AG10803 (cell line): ENCODE data around the gene ARID1A.
A peak's percentile ranks its signal among the peaks of the same experiment; 100 is the strongest.

ENCODE experiments used
- DNase-seq: peaks from one replicate; pipeline ENCODE4 v3.0.0; 2010; ENCODE audit warnings: low read depth
- H3K4me3 ChIP-seq: 2 replicates; pipeline ENCODE4 v1.5.1; 2011; ENCODE audit warnings: mild to moderate bottlenecking, low read length, control low read depth
- CTCF ChIP-seq: conservative IDR thresholded peaks from 2 replicates; pipeline ENCODE4 v1.5.1; 2011; ENCODE audit warnings: mild to moderate bottlenecking, low read length, control low read depth, inconsistent platforms

ARID1A gene

GRCh38 chr1:26694638-26695355 lies 1.0 kb upstream of the ARID1A start:
- H3K4me3 ChIP-seq: peak overlapping the region; percentile 75
- DNase-seq: no peak
- TF ChIP-seq CTCF: no peak

- DNase-seq: no peak
- TF ChIP-seq CTCF: no peak
- H3K4me3 ChIP-seq: peak overlapping the region; percentile 75
Observed at GRCh38 chr1:26696119-26696653, 371 bp downstream of the ARID1A start.

GRCh38 chr1:26696654-26697430 lies 1.0 kb downstream of the ARID1A start:
- no peak for DNase-seq
- peak overlapping the region; percentile 75 for H3K4me3 ChIP-seq
- TF ChIP-seq CTCF: no peak

- no peak for DNase-seq
- no peak for TF ChIP-seq CTCF
- H3K4me3 ChIP-seq: peak overlapping the region; percentile 75
Observed at GRCh38 chr1:26697431-26697977, 1.7 kb downstream of the ARID1A start.

- peak overlapping the region; percentile 75 for H3K4me3 ChIP-seq
- TF ChIP-seq CTCF: no peak
- DNase-seq: peak; percentile 97
Observed at GRCh38 chr1:26697978-26698849, 2.4 kb downstream of the ARID1A start.

- no peak overlapping the region for H3K4me3 ChIP-seq
Observed at GRCh38 chr1:26700711-26701110, 4.9 kb downstream of the ARID1A start.

More at GRCh38 chr1:26700711-26701110, 4.9 kb downstream of the ARID1A start:
- DNase-seq: peak; percentile 49
- no peak for TF ChIP-seq CTCF
